Neuronal stem cell (in vitro differentiated cells): ENCODE measurements around the gene RAB2B.
"Not testable (repeated sequence)": the region's sequence is repeated elsewhere in the genome, so short reads cannot be mapped to it uniquely, and the experiment has no call there.

ENCODE experiments used
- DNase-seq: peaks from one replicate; pipeline ENCODE4 v3.0.0-alpha.2; 2013; ENCODE audit warnings: low spot score
- H2AFZ ChIP-seq: one replicate; pipeline ENCODE4 v1.6.1; 2013; ENCODE audit warnings: mild to moderate bottlenecking, low read length, inconsistent platforms
- H2AK5ac ChIP-seq: 2 replicates; pipeline ENCODE4 v1.6.1; 2013; ENCODE audit warnings: low read depth, mild to moderate bottlenecking, inconsistent platforms, low read length, moderate library complexity, mixed read lengths
- H2BK120ac ChIP-seq: 2 replicates; pipeline ENCODE4 v1.6.1; 2013; ENCODE audit warnings: low read depth, mild to moderate bottlenecking, inconsistent platforms, low read length, moderate library complexity, mixed read lengths
- H2BK12ac ChIP-seq: one replicate; pipeline ENCODE4 v1.6.1; 2013; ENCODE audit warnings: low read length, inconsistent platforms
- H2BK15ac ChIP-seq: 2 replicates; pipeline ENCODE4 v1.6.1; 2013; ENCODE audit warnings: mild to moderate bottlenecking, low read length, inconsistent platforms, mixed read lengths
- H2BK5ac ChIP-seq: one replicate; pipeline ENCODE4 v1.6.1; 2013; ENCODE audit warnings: inconsistent platforms, mild to moderate bottlenecking, low read length, moderate library complexity
- H3K14ac ChIP-seq: one replicate; pipeline ENCODE4 v1.6.1; 2013; ENCODE audit warnings: low read length, inconsistent platforms
- H3K18ac ChIP-seq: 2 replicates; pipeline ENCODE4 v1.6.1; 2013; ENCODE audit warnings: low read length, inconsistent platforms
- H3K23ac ChIP-seq: 2 replicates; pipeline ENCODE4 v1.6.1; 2013; ENCODE audit warnings: low read depth, mild to moderate bottlenecking, mixed read lengths, low read length, inconsistent platforms; ENCODE audit not compliant: poor library complexity
- H3K27ac ChIP-seq: replicated peaks from 3 replicates; pipeline ENCODE4 v1.5.1; 2013; ENCODE audit warnings: low read length, inconsistent platforms
- H3K27me3 ChIP-seq, 3 experiments: 2 replicates each; pipeline ENCODE4 v1.6.1; 2013; ENCODE audit warnings: low read length in 3 of 3, mild to moderate bottlenecking in 2 of 3, inconsistent platforms in 1 of 3, low read depth in 1 of 3, mixed read lengths in 1 of 3, moderate library complexity in 1 of 3; ENCODE audit not compliant: control insufficient read depth in 3 of 3, insufficient read depth in 3 of 3
- H3K36me3 ChIP-seq, 2 donors: replicated peaks in 1 of 2; 2 replicates each; pipeline ENCODE4 v1.6.1; 2013; ENCODE audit warnings: low read length in 2 of 2; ENCODE audit not compliant: control insufficient read depth in 2 of 2, insufficient read depth in 2 of 2
- H3K4ac ChIP-seq: 2 replicates; pipeline ENCODE4 v1.6.1; 2013; ENCODE audit warnings: inconsistent platforms, mild to moderate bottlenecking, low read length, moderate library complexity
- H3K4me1 ChIP-seq, 2 donors: 1 replicate in 1 of 2; 2 replicates in 1 of 2; pipeline ENCODE4 v1.6.1; 2013; ENCODE audit warnings: low read length in 2 of 2, low read depth in 1 of 2; ENCODE audit not compliant: control insufficient read depth in 2 of 2, insufficient read depth in 1 of 2
- H3K4me2 ChIP-seq: one replicate; pipeline ENCODE4 v1.6.1; 2013; ENCODE audit warnings: mild to moderate bottlenecking, low read length, inconsistent platforms; ENCODE audit not compliant: insufficient read depth, poor library complexity, severe bottlenecking
- H3K4me3 ChIP-seq, 2 donors: 2 replicates each; pipeline ENCODE4 v1.5.1; 2013; ENCODE audit warnings: low read length in 2 of 2, mild to moderate bottlenecking in 2 of 2, inconsistent platforms in 1 of 2, moderate library complexity in 1 of 2
- H3K79me1 ChIP-seq: one replicate; pipeline ENCODE4 v1.6.1; 2013; ENCODE audit warnings: low read depth, mild to moderate bottlenecking, inconsistent platforms, low read length, moderate library complexity
- H3K9ac ChIP-seq: one replicate; pipeline ENCODE4 v1.6.1; 2013; ENCODE audit warnings: mild to moderate bottlenecking, low read depth, low read length, inconsistent platforms; ENCODE audit not compliant: poor library complexity
- H3K9me3 ChIP-seq, 2 donors: replicated peaks in 1 of 2; 2 replicates each; pipeline versions ENCODE3 to v1.6.1; 2013; ENCODE audit warnings: low read length in 2 of 2, mild to moderate bottlenecking in 2 of 2, inconsistent platforms in 1 of 2, low read depth in 1 of 2, mixed read lengths in 1 of 2, moderate library complexity in 1 of 2; ENCODE audit not compliant: control insufficient read depth in 2 of 2, insufficient read depth in 1 of 2
- H4K8ac ChIP-seq: one replicate; pipeline ENCODE4 v1.6.1; 2013; ENCODE audit warnings: low read depth, mild to moderate bottlenecking, inconsistent platforms, low read length, moderate library complexity
- H4K91ac ChIP-seq: one replicate; pipeline ENCODE4 v1.6.1; 2013; ENCODE audit warnings: low read length, low read depth, mild to moderate bottlenecking, inconsistent platforms; ENCODE audit not compliant: poor library complexity
- WGBS, 2 donors: extraction: QIAGEN DNeasy Blood & Tissue Kit; methylation state at CpG; one replicate each; pipeline ENCODE4 v1.1.7; 2013; ENCODE audit warnings: missing lambda C conversion rate in 2 of 2, mixed read lengths in 1 of 2; ENCODE audit not compliant: insufficient read length in 2 of 2, insufficient replicate concordance in 1 of 2; ENCODE audit errors: extremely low coverage in 2 of 2; 5-methylcytosine and 5-hydroxymethylcytosine counted together

The RAB2B gene

GRCh38 chr14:21455592-21455911, 21.2 kb downstream of the RAB2B start:
- no peak overlapping the region for H4K8ac ChIP-seq
- WGBS, 2 donors = no CpG with 5 or more reads among the region's 17 CpGs
- peak overlapping the region; percentile 73 to 95 for H3K4me3 ChIP-seq
- peak overlapping the region; percentile 91 for H3K23ac ChIP-seq
- peak overlapping the region; percentile 79 for H3K27ac ChIP-seq
- peaks cover 2 to 4% of the 10 kb centered on the region in 2 donors for H3K4me1 ChIP-seq
- DNase-seq = no peak
- H2BK12ac ChIP-seq = no peak overlapping the region
- peak overlapping the region; percentile 87 for H3K18ac ChIP-seq
- peaks cover 5 to 47% of the 10 kb centered on the region in 2 donors for H3K36me3 ChIP-seq
- H2BK120ac ChIP-seq = no peak overlapping the region
- no peak overlapping the region for H2BK15ac ChIP-seq
- H3K4ac ChIP-seq = no peak overlapping the region
- H3K27me3 ChIP-seq = no peaks in the 10 kb centered on the region
- peak overlapping the region; percentile 79 for H2AFZ ChIP-seq
- H3K14ac ChIP-seq = no peak overlapping the region
- no peaks in the 10 kb centered on the region for H3K79me1 ChIP-seq
- peak overlapping the region; percentile 59 for H3K4me2 ChIP-seq
- H3K9ac ChIP-seq = peak overlapping the region; percentile 85
- no peaks in the 10 kb centered on the region for H3K9me3 ChIP-seq
- H4K91ac ChIP-seq = peak overlapping the region; percentile 30
- H2AK5ac ChIP-seq = peak overlapping the region; percentile 94
- H2BK5ac ChIP-seq = no peak overlapping the region

- Histone ChIP-seq H3K9ac (no peak overlapping the region), H3K79me1 (no peaks in the 10 kb centered on the region), H3K23ac (no peak overlapping the region), H3K4me2 (peak overlapping the region; percentile 71), H3K18ac (no peak overlapping the region), H3K4me1 (peaks cover 2 to 4% of the 10 kb centered on the region in 2 donors), H2AK5ac (no peak overlapping the region), H4K8ac (no peak overlapping the region), H3K4ac (no peak overlapping the region), H2BK5ac (no peak overlapping the region), H2BK12ac (no peak overlapping the region), H3K36me3 (peaks cover 5 to 49% of the 10 kb centered on the region in 2 donors), H3K27me3 (no peaks in the 10 kb centered on the region), H2AFZ (no peak overlapping the region), H3K14ac (no peak overlapping the region), H3K4me3 (peak overlapping the region; percentile 73 to 95), H2BK120ac (no peak overlapping the region), H3K27ac (no peak overlapping the region), H4K91ac (no peak overlapping the region), H2BK15ac (no peak overlapping the region), H3K9me3 (no peaks in the 10 kb centered on the region)
- no CpG with 5 or more reads among the region's 15 CpGs for WGBS, 2 donors
- no peak for DNase-seq
These were observed 21.8 kb downstream of the RAB2B start for GRCh38 chr14:21454843-21455544.

GRCh38 chr14:21449899-21450216, 26.9 kb downstream of the RAB2B start:
- Histone ChIP-seq H3K27ac (no peak overlapping the region), H3K4ac (no peak overlapping the region), H3K9me3 (no peaks in the 10 kb centered on the region), H2BK12ac (no peak overlapping the region), H3K79me1 (peaks cover 5% of the 10 kb centered on the region), H3K4me2 (no peak overlapping the region), H2AK5ac (no peak overlapping the region), H4K91ac (no peak overlapping the region), H3K18ac (no peak overlapping the region), H3K36me3 (peaks cover 3 to 67% of the 10 kb centered on the region in 2 donors), H3K14ac (no peak overlapping the region), H4K8ac (no peak overlapping the region), H3K27me3 (no peaks in the 10 kb centered on the region), H2BK5ac (no peak overlapping the region), H2BK15ac (no peak overlapping the region), H3K9ac (no peak overlapping the region), H3K4me3 (no peak overlapping the region), H3K4me1 (peaks cover 1 to 4% of the 10 kb centered on the region in 2 donors), H2BK120ac (no peak overlapping the region), H3K23ac (no peak overlapping the region), H2AFZ (no peak overlapping the region)
- WGBS, 2 donors = no CpG with 5 or more reads among the region's 1 CpG
- DNase-seq = no peak

- not testable (repeated sequence) for H3K4me1 ChIP-seq, H3K14ac ChIP-seq, H2AFZ ChIP-seq, H2BK15ac ChIP-seq, H2BK5ac ChIP-seq, H3K18ac ChIP-seq, H3K9ac ChIP-seq, H3K23ac ChIP-seq, H2BK12ac ChIP-seq, H3K9me3 ChIP-seq, H4K8ac ChIP-seq, H3K27ac ChIP-seq, H4K91ac ChIP-seq, H2AK5ac ChIP-seq, H3K79me1 ChIP-seq, H3K4me3 ChIP-seq, DNase-seq, H2BK120ac ChIP-seq, H3K4ac ChIP-seq, H3K4me2 ChIP-seq, H3K27me3 ChIP-seq
- peaks cover 0 to 30% of the 10 kb centered on the region in 2 donors for H3K36me3 ChIP-seq
- no CpG with 5 or more reads among the region's 1 CpG for WGBS, 2 donors
These were observed 34.1 kb downstream of the RAB2B start for GRCh38 chr14:21442657-21443056.
